Occipital lobe (tissue), 2 donors: ENCODE results near the gene STEAP3. TPM values are rescaled to one million over a fixed set of nuclear protein-coding genes. Genes with fewer than 3 reads are reported as not detected.

ENCODE experiments used
- DNase-seq: peaks from one replicate; lab custom pipeline; 2025; lab: John Stamatoyannopoulos, UW
- total RNA-seq: library from RNA; depleted of rRNA; stranded (reverse); fragments of >200 nt; gene quantifications from one replicate; pipeline ENCODE4 v1.2.3, GENCODE V29; 2014

Gene STEAP3
- total RNA-seq, 1 donor from 2014 or later: not detected

DNA sequence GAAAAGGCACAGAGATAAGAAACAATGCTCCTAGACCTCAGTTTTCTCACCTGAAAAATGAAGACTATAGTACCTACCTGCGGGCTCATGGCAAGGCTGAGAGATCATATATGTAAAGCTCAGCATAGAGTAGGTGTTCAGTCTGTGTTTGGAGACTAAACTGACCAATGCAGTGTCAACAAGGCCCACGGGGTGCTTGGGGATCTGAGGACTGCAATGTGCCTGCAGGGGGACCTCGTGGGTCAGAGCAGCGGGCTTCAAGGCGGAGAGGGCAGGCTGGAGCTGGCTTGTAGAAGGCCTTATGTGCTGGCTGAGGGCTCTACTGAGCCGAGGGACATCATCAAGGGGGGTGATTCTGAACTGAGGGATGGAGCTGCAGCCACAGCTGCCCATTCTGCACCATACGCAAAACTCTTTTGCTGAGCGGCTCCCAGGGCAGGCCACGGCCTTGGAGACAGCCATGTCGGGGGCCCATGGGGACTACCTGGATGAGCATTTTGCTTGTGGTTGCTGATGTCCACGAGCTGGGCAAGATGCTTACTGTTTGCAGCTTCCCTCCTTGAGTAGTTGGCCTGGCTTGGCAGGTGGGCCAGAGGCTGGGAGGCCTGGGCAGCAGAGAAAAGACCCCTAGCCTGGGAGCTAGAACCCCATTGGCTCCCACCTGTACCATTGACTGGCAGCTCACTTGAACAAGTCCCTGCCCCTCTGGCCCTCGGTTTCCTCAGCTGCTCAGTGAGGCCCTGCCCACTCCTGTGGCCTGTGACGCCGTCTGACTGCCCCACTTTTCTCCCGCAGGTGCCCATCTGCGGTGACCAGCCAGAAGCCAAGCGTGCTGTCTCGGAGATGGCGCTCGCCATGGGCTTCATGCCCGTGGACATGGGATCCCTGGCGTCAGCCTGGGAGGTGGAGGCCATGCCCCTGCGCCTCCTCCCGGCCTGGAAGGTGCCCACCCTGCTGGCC is 23.5 kb downstream of the STEAP3 start:
- no peak for DNase-seq

DNA sequence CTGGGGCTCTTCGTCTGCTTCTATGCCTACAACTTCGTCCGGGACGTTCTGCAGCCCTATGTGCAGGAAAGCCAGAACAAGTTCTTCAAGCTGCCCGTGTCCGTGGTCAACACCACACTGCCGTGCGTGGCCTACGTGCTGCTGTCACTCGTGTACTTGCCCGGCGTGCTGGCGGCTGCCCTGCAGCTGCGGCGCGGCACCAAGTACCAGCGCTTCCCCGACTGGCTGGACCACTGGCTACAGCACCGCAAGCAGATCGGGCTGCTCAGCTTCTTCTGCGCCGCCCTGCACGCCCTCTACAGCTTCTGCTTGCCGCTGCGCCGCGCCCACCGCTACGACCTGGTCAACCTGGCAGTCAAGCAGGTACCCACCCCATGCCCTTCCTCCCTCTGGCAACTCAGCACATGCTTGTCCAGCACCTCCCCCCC is 24.2 kb downstream of the STEAP3 start:
- no peak for DNase-seq

DNA sequence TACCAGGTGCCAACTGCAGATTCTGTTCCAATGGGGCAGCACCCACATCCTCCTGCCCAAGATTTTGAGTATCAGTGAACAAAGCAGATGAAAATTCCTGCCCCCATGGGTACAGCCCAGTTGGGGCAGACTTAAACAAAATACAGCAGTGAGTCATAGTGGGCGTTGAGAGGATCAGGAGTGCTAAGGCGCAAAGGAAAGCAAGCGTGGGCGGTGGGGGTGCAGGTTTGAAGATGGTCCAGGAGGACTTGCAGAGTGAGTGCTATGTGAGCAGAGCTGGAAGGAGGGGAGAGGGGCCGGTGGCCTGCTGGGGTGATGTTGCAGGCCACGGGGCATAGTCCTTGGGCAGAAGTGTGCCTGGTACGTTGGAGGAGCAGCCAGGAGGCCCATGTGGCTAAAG is 24.7 kb downstream of the STEAP3 start:
- DNase-seq: peak; percentile 44

DNA sequence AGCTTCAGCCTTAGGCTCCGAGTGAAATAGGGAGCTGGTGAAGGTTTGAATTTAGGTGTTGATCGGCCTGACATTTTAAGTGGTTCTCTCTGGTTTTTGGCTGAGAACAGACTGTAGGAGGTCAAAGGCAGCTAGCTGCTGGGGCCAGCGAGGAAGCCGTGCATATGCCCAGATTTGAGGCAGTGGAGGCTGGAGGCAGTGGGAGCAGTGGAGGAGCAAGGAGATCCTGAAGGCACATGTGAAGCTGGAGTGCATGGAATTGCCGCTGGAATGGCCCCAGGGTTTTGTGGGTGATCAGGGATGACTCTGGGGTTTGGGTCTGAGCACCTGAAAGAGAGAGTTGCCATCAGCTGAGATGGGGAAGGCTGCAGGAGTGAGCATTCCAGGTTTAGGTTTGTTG is 25.1 kb downstream of the STEAP3 start:
- DNase-seq: no peak

DNA sequence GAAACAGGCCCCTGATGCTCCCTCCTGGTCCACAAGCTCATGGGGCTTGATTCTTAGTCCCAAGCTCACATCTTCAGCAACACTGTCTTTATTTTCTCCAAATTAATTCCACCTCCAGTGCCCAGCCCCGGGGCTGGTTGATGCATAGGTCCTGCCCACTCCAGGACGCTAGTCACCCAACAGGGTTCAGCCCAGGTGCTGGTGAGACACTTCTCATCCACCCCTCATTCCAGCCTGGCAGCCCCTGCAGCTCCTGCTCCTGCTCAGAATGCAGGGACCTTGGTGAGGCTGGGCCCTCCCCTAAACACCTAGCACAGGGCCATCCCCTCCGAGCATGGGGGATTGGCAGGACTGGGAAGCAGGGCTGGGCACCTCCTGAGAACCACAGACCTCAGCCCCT is 25.7 kb downstream of the STEAP3 start:
- DNase-seq: no peak

DNA sequence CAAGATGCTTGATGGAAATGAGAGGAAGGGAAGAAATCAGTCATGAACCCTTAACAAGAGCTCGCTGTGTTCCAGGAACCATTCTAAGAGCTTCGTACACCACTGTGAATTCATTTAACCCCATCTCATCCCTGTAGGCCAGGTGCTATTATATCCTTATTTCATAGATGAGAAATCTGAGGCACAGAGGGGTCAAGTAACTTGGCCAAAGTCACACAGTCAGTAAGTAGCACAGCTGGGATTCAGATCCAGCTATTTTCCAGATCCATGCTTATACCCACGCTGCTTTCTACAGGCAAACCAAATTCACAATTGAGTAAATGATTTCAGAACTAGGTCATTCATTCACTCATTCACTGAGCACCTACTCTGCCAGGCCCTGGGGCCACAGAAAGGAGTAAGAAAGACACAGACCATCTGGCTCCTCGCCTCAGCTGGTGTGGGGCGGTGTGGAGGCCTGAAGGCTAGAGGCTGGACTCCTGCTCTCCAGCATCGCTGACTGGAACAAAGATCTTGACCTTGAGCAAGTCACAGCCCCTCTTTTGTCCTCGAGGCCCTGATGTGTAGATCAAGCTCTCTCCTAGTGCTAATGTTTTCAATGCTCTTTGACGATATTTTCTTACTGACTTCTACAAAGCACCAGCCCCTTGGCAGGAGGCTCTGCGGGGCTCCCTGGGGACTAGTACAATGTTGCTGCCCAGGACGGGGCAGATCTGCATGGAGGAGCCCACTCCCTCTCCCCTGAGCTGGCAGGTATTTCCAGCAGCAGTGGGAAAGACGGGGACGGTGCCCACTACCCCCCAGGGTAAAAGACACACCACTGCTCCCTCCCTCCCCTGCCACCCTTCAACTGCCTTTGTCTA is 26.5 kb downstream of the STEAP3 start:
- DNase-seq: no peak

GRCh38 chr2:119250718-119251290 is 27.2 kb downstream of the STEAP3 start:
- DNase-seq: no peak

- no peak for DNase-seq
These were observed 28.0 kb downstream of the STEAP3 start for GRCh38 chr2:119251652-119252051.

- no peak for DNase-seq
These were observed 28.8 kb downstream of the STEAP3 start for GRCh38 chr2:119252186-119253113.

DNA sequence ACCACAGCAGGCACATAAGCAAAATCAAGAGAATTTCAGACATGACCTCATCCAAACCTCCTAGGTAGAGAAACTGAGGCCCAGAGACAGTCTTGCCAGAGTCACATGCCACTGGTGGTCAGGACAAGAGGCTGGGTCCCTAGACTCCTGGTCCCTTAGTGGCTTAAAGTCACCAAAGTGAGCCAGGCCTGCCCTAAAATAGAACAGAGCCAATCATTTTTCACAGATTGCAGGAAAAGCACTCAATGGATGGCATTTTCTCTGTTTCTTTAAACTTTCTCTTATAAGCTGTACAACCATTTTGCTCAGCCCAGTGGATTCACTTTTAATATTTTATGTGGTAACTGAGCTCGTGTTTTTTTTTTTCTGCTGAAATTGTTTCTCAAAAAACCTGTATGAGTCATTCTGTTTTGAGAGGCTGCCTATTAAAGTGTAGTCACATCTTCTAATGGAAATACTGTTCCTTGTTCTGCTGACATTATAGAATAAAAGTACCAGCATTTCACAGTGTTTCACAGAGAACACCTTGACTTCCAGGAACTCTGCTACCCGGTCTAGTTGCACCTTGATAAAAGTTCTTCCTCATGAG is 29.6 kb downstream of the STEAP3 start:
- DNase-seq: no peak

GRCh38 chr2:119253760-119254600 is 30.3 kb downstream of the STEAP3 start:
- no peak for DNase-seq

- no peak for DNase-seq
These were observed 31.0 kb downstream of the STEAP3 start for GRCh38 chr2:119254601-119255080.

GRCh38 chr2:119255760-119256581 is 32.3 kb downstream of the STEAP3 start:
- peak; percentile 39 for DNase-seq

GRCh38 chr2:119256582-119256921 is 32.9 kb downstream of the STEAP3 start:
- no peak for DNase-seq

- DNase-seq: no peak
These were observed 33.6 kb downstream of the STEAP3 start for GRCh38 chr2:119257198-119257597.

- no peak for DNase-seq
These were observed 35.7 kb downstream of the STEAP3 start for GRCh38 chr2:119259296-119259860.

DNA sequence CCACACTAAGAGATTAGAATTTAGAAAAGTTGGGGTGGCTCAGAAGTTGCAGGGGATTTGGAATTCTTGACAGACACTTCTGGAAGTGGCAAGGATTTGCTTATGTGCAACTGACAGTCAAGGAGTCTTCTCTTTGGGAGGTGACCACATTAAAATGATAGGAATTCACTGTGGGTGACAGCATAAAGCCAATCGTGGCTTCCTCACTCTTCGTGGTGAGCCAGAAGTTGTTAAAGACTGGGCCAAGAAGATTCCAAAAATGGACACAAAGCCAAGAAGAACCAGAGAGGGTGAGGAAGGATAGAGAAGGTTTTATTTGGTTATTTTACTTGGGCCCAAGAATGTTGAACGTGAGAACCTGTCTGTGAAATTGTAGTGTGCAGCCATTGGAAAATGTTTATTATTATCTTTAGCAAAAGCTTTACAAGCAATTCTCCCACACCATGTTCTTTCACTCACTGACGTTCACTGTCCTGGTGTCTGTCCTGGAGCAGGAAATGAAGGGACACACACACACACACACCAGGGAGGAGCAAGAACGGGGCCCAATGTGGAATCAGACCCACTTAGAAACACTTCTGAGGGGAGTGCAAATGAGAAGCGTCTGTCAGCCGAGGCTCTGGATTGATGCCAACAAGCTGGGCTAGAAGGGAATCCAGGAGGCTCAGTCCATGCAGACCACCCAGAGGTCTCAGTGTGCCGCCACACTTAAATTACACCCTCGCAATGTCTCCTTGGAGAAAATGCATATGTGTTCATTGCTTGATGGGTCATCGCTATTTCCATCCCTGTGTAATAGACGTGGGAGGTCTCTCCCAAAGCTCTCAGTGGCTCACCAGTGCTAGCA is 37.2 kb downstream of the STEAP3 start:
- DNase-seq: no peak
